K562 (cell line): Measurements from ENCODE around the gene RNH1.

ENCODE experiments used
- CREB3L1 ChIP-seq: fragments of 450-650 bp; IDR thresholded peaks from 2 replicates; pipeline ENCODE4 v1.6.1; 2014; ENCODE audit warnings: low read depth, mild to moderate bottlenecking, moderate library complexity, borderline replicate concordance
- ZNF75A ChIP-seq: fragments of 450-650 bp; formaldehyde crosslinking; IDR thresholded peaks from 2 replicates; pipeline ENCODE4 v1.4.0; 2020; ENCODE audit warnings: mild to moderate bottlenecking
- TF ChIP-seq, protein P1 (sequence below), 3 experiments: IDR thresholded peaks in 2 of 3; conservative IDR thresholded peaks in 1 of 3; 2 replicates each; pipeline ENCODE4 v1.5.1; 2011 to 2012; ENCODE audit warnings: low read length in 3 of 3, mild to moderate bottlenecking in 3 of 3, control low read depth in 2 of 3, improper control_type of control experiment in 1 of 3, inconsistent platforms in 1 of 3, low read depth in 1 of 3, mixed read lengths in 1 of 3, moderate library complexity in 1 of 3; ENCODE audit not compliant: insufficient read depth in 2 of 3

GRCh38 chr11:473962-474785 is 32.9 kb downstream of the RNH1 start:
- no peak for TF ChIP-seq CREB3L1
- TF ChIP-seq, protein P1, sequence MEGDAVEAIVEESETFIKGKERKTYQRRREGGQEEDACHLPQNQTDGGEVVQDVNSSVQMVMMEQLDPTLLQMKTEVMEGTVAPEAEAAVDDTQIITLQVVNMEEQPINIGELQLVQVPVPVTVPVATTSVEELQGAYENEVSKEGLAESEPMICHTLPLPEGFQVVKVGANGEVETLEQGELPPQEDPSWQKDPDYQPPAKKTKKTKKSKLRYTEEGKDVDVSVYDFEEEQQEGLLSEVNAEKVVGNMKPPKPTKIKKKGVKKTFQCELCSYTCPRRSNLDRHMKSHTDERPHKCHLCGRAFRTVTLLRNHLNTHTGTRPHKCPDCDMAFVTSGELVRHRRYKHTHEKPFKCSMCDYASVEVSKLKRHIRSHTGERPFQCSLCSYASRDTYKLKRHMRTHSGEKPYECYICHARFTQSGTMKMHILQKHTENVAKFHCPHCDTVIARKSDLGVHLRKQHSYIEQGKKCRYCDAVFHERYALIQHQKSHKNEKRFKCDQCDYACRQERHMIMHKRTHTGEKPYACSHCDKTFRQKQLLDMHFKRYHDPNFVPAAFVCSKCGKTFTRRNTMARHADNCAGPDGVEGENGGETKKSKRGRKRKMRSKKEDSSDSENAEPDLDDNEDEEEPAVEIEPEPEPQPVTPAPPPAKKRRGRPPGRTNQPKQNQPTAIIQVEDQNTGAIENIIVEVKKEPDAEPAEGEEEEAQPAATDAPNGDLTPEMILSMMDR (IDR thresholded peaks at IDR 0.05 in 2 of 3, conservative IDR thresholded peaks at IDR 0.05 in 1 of 3; ENCODE audit: insufficient read depth in 2 of 3, low read depth in 1 of 3, low read length in 3 of 3) = no peak
- TF ChIP-seq ZNF75A (CRISPR knock-in tag) = no peak
